GM19035 (cell line): Measurements from ENCODE around the gene RNF141.

Experiments used
- ATAC-seq: cut with Tn5 transposase; IDR thresholded peaks from one replicate; pipeline ENCODE4 v1.9.1; 2021; ENCODE audit not compliant: unreplicated experiment

Gene RNF141

GRCh38 chr11:10561043-10561818 lies 20.2 kb upstream of the RNF141 start:
- no peak for ATAC-seq

GRCh38 chr11:10558288-10558687 lies 17.3 kb upstream of the RNF141 start:
- no peak for ATAC-seq

- no peak for ATAC-seq
Observed at GRCh38 chr11:10556590-10556989, 15.6 kb upstream of the RNF141 start.

GRCh38 chr11:10551845-10552352 lies 10.9 kb upstream of the RNF141 start:
- ATAC-seq: no peak

GRCh38 chr11:10551290-10551592 lies 10.3 kb upstream of the RNF141 start:
- no peak for ATAC-seq

GRCh38 chr11:10550503-10551289 lies 9.7 kb upstream of the RNF141 start:
- ATAC-seq: no peak

- no peak for ATAC-seq
Observed at GRCh38 chr11:10544491-10545465, 3.8 kb upstream of the RNF141 start.

GRCh38 chr11:10543782-10544181 lies 2.8 kb upstream of the RNF141 start:
- ATAC-seq: no peak

GRCh38 chr11:10542776-10543175 lies 1.8 kb upstream of the RNF141 start:
- no peak for ATAC-seq

GRCh38 chr11:10541561-10541930 lies 559 bp upstream of the RNF141 start:
- no peak for ATAC-seq

GRCh38 chr11:10540546-10540914 lies 457 bp downstream of the RNF141 start:
- peak; percentile 39 for ATAC-seq

GRCh38 chr11:10539339-10539738 lies 1.6 kb downstream of the RNF141 start:
- no peak for ATAC-seq

- ATAC-seq: no peak
Observed at GRCh38 chr11:10538924-10539323, 2.1 kb downstream of the RNF141 start.

- ATAC-seq: no peak
Observed at GRCh38 chr11:10537600-10537999, 3.4 kb downstream of the RNF141 start.

GRCh38 chr11:10534316-10534715 lies 6.7 kb downstream of the RNF141 start:
- no peak for ATAC-seq

- no peak for ATAC-seq
Observed at GRCh38 chr11:10533323-10533722, 7.7 kb downstream of the RNF141 start.

- no peak for ATAC-seq
Observed at GRCh38 chr11:10532526-10532925, 8.5 kb downstream of the RNF141 start.

GRCh38 chr11:10529279-10529678 lies 11.7 kb downstream of the RNF141 start:
- no peak for ATAC-seq

GRCh38 chr11:10528121-10528520 lies 12.9 kb downstream of the RNF141 start:
- no peak for ATAC-seq

- ATAC-seq: no peak
Observed at GRCh38 chr11:10526974-10527918, 13.7 kb downstream of the RNF141 start.
